T-cell (primary cell): ENCODE results near the gene COQ4. TPM values are rescaled to one million over a fixed set of nuclear protein-coding genes. Genes with fewer than 3 reads are reported as not detected.
A peak's percentile ranks its signal among the peaks of the same experiment; 100 is the strongest.

Source experiments
- ATAC-seq, 4 experiments: fragments of 200-7000 bp in 3 of 4; fragments of 150-1000 bp in 1 of 4; cut with Tn5 transposase; replicated peaks in 1 of 4; 1 replicate in 3 of 4; 2 replicates in 1 of 4; pipeline ENCODE4 v1.10.0; 2021; ENCODE audit warnings: moderate library complexity in 3 of 4, mild to moderate bottlenecking in 2 of 4, moderate number of reproducible peaks in 1 of 4
- CTCF ChIA-PET, 2 donors: fragments of 300-600 bp; sonication (Branson Sonifier 250); formaldehyde crosslinking; loops; one replicate each; lab custom pipeline; 2022; ENCODE audit warnings: antibody characterized with exemption in 2 of 2; lab: Charles Lee
- POLR2A ChIA-PET, 2 donors: fragments of 300-600 bp; sonication (Branson Sonifier 250); formaldehyde crosslinking; loops; one replicate each; lab custom pipeline; 2022; ENCODE audit warnings: antibody characterized with exemption in 2 of 2; lab: Charles Lee
- DNase-seq, 35 experiments: peaks; one replicate each; pipeline versions ENCODE4 v3.0.0 to v3.0.0-alpha.2; 2013 to 2023
- H3K27ac ChIP-seq: one replicate; pipeline ENCODE4 v1.5.1; 2013; ENCODE audit warnings: low read length
- H3K27me3 ChIP-seq, 2 experiments: replicated peaks in 1 of 2; 1 replicate in 1 of 2; 2 replicates in 1 of 2; pipeline versions ENCODE4 v1.6.1 to v1.7.0; 2013; ENCODE audit warnings: low read length in 1 of 2, mixed read lengths in 1 of 2; ENCODE audit not compliant: control insufficient read depth in 2 of 2, insufficient read depth in 2 of 2; ENCODE audit errors: extremely low read depth in 1 of 2
- H3K36me3 ChIP-seq, 2 donors: 1 replicate in 1 of 2; 2 replicates in 1 of 2; pipeline versions ENCODE4 v1.6.1 to v1.7.0; 2013; ENCODE audit warnings: low read length in 1 of 2; ENCODE audit not compliant: control insufficient read depth in 2 of 2, insufficient read depth in 1 of 2; ENCODE audit errors: extremely low read depth in 1 of 2
- H3K4me1 ChIP-seq, 2 experiments: 1 replicate in 1 of 2; 2 replicates in 1 of 2; pipeline versions ENCODE4 v1.6.1 to v1.7.0; 2013; ENCODE audit warnings: low read length in 2 of 2, mixed read lengths in 1 of 2; ENCODE audit not compliant: insufficient read depth in 2 of 2, control insufficient read depth in 1 of 2; ENCODE audit errors: extremely low read depth in 1 of 2
- H3K4me3 ChIP-seq, 2 donors: 1 replicate in 1 of 2; 2 replicates in 1 of 2; pipeline versions ENCODE4 v1.5.1 to v1.7.0; 2013; ENCODE audit warnings: mild to moderate bottlenecking in 2 of 2, low read length in 1 of 2, moderate library complexity in 1 of 2; ENCODE audit not compliant: control insufficient read depth in 1 of 2; ENCODE audit errors: extremely low read depth in 1 of 2
- H3K9me3 ChIP-seq: 2 replicates; pipeline ENCODE4 v1.7.0; 2013
- H3K27ac Mint-ChIP-seq, 2 donors: one replicate each; pipeline ENCODE4 v1.8.0; 2020 to 2021; ENCODE audit warnings: mild to moderate bottlenecking in 2 of 2, mixed read lengths in 2 of 2
- H3K27me3 Mint-ChIP-seq, 2 donors: one replicate each; pipeline ENCODE4 v1.8.0; 2021 to 2022; ENCODE audit warnings: mixed read lengths in 2 of 2
- H3K36me3 Mint-ChIP-seq: one replicate; pipeline ENCODE4 v1.8.0; 2021; ENCODE audit warnings: mixed read lengths
- H3K4me1 Mint-ChIP-seq, 3 donors: one replicate each; pipeline ENCODE4 v1.8.0; 2020 to 2022; ENCODE audit warnings: mixed read lengths in 3 of 3, mild to moderate bottlenecking in 1 of 3
- H3K4me3 Mint-ChIP-seq, 3 donors: one replicate each; pipeline ENCODE4 v1.8.0; 2020 to 2022; ENCODE audit warnings: mild to moderate bottlenecking in 3 of 3, mixed read lengths in 3 of 3, moderate library complexity in 3 of 3
- H3K9me3 Mint-ChIP-seq, 3 donors: one replicate each; pipeline ENCODE4 v1.8.0; 2020 to 2022; ENCODE audit warnings: mixed read lengths in 3 of 3
- WGBS: methylation state at CpG from one replicate; pipeline ENCODE4 v1.1.5; 2013; ENCODE audit warnings: missing lambda C conversion rate; ENCODE audit not compliant: insufficient coverage; 5-methylcytosine and 5-hydroxymethylcytosine counted together
- total RNA-seq, 35 experiments: library from RNA in 6 of 35; stranded (reverse) in 6 of 35; fragments of 120-200 nt in 1 of 35; gene quantifications; one replicate each; pipeline versions ENCODE4 v1.2.1 to v1.2.4 and lab custom pipeline; 2013 to 2026

Gene COQ4
- total RNA-seq, 5 donors from 2014 or later (not counting 1 experiment from before 2014, with no cell fraction given) = 32.2 to 60.0 (median 54.5) TPM

GRCh38 chr9:128324401-128324800 is 1.8 kb downstream of the COQ4 start:
- POLR2A ChIA-PET = no interaction called here
- no peak overlapping the region for H3K27ac Mint-ChIP-seq
- peaks cover 0 to 29% of the 10 kb centered on the region in 2 donors for H3K36me3 ChIP-seq

GRCh38 chr9:128325629-128326028 is 3.0 kb downstream of the COQ4 start:
- no peak overlapping the region for H3K27ac Mint-ChIP-seq
- WGBS = 90% methylated on average over 13 of the region's 13 CpGs

More at GRCh38 chr9:128324401-128324800, 1.8 kb downstream of the COQ4 start:
- peaks cover 8 to 37% of the 10 kb centered on the region in 2 experiments for H3K4me1 ChIP-seq
- H3K9me3 ChIP-seq = no peaks in the 10 kb centered on the region
- no CpG with 5 or more reads among the region's 1 CpG for WGBS
- ATAC-seq (no peak), DNase-seq (no peak)
- CTCF ChIA-PET = no interaction called here
- no peaks in the 10 kb centered on the region for H3K27me3 ChIP-seq
- no peak overlapping the region for H3K4me3 ChIP-seq
- peak overlapping the region; percentile 90 to 97 (median 95) for H3K4me3 Mint-ChIP-seq
- peaks cover 26 to 42% (median 37%) of the 10 kb centered on the region in 3 donors for H3K4me1 Mint-ChIP-seq
- no peaks in the 10 kb centered on the region for H3K27me3 Mint-ChIP-seq
- no peak overlapping the region for H3K27ac ChIP-seq
- H3K9me3 Mint-ChIP-seq = no peaks in the 10 kb centered on the region
- H3K36me3 Mint-ChIP-seq = peaks cover 20% of the 10 kb centered on the region

GRCh38 chr9:128333451-128333869 is 10.8 kb downstream of the COQ4 start:
- Histone ChIP-seq H3K27me3 (no peaks in the 10 kb centered on the region), H3K4me1 (no peaks in the 10 kb centered on the region), H3K27ac (no peak overlapping the region), H3K36me3 (peaks cover 0 to 15% of the 10 kb centered on the region in 2 donors), H3K9me3 (no peaks in the 10 kb centered on the region), H3K4me3 (no peak overlapping the region)
- 97% methylated on average over 11 of the region's 11 CpGs for WGBS
- ATAC-seq = no peak
- Mint-ChIP-seq H3K9me3 (no peaks in the 10 kb centered on the region), H3K4me3 (no peak overlapping the region), H3K27me3 (no peaks in the 10 kb centered on the region), H3K27ac (no peak overlapping the region), H3K36me3 (peaks cover 12% of the 10 kb centered on the region), H3K4me1 (no peaks in the 10 kb centered on the region)
- POLR2A ChIA-PET = no interaction called here
- CTCF ChIA-PET = interaction anchor here in 1 of 2 donors (0.5 kb wide), 1 partner anchor 70 kb away, joined by 3 read pairs; no protein-coding TSS in a partner anchor
- no peak for DNase-seq

More at GRCh38 chr9:128325629-128326028, 3.0 kb downstream of the COQ4 start:
- no peaks in the 10 kb centered on the region for H3K27me3 ChIP-seq
- H3K9me3 ChIP-seq = no peaks in the 10 kb centered on the region
- peaks cover 26 to 42% (median 37%) of the 10 kb centered on the region in 3 donors for H3K4me1 Mint-ChIP-seq
- peak overlapping the region in 1 of 3 donors; percentile 13 for H3K4me3 Mint-ChIP-seq
- H3K36me3 Mint-ChIP-seq = peaks cover 20% of the 10 kb centered on the region
- peaks cover 8 to 37% of the 10 kb centered on the region in 2 experiments for H3K4me1 ChIP-seq
- H3K9me3 Mint-ChIP-seq = no peaks in the 10 kb centered on the region
- H3K27ac ChIP-seq = no peak overlapping the region
- no peak overlapping the region for H3K4me3 ChIP-seq
- CTCF ChIA-PET = no interaction called here
- DNase-seq (no peak), ATAC-seq (no peak)
- H3K27me3 Mint-ChIP-seq = no peaks in the 10 kb centered on the region
- POLR2A ChIA-PET = no interaction called here
- H3K36me3 ChIP-seq = peaks cover 0 to 29% of the 10 kb centered on the region in 2 donors

- H3K36me3 ChIP-seq = peaks cover 0 to 9% of the 10 kb centered on the region in 2 donors
- Mint-ChIP-seq H3K36me3 (peaks cover 9% of the 10 kb centered on the region), H3K4me3 (no peak overlapping the region), H3K27ac (no peak overlapping the region), H3K4me1 (peaks cover 0 to 4% (median 0%) of the 10 kb centered on the region in 3 donors), H3K27me3 (no peaks in the 10 kb centered on the region), H3K9me3 (no peaks in the 10 kb centered on the region)
- DNase-seq = no peak
- CTCF ChIA-PET = interaction anchor here in 1 of 2 donors (0.6 kb wide), 1 partner anchor 85 kb away, joined by 3 read pairs; no protein-coding TSS in a partner anchor
- 71% methylated on average over 1 of the region's 7 CpGs for WGBS
- no peak overlapping the region for H3K27ac ChIP-seq
- H3K4me3 ChIP-seq = no peak overlapping the region
- POLR2A ChIA-PET = interaction anchor here in 1 of 2 donors (0.6 kb wide), 1 partner anchor 136 kb away, joined by 3 read pairs; no protein-coding TSS in a partner anchor
- H3K9me3 ChIP-seq = no peaks in the 10 kb centered on the region
- no peaks in the 10 kb centered on the region for H3K27me3 ChIP-seq
- peaks cover 2 to 7% of the 10 kb centered on the region in 2 experiments for H3K4me1 ChIP-seq
- no peak for ATAC-seq
Observed at GRCh38 chr9:128335161-128335560, 12.5 kb downstream of the COQ4 start.

GRCh38 chr9:128335914-128336313 is 13.3 kb downstream of the COQ4 start:
- H3K4me3 ChIP-seq = no peak overlapping the region
- DNase-seq (no peak), ATAC-seq (no peak)
- POLR2A ChIA-PET = no interaction called here
- H3K4me1 Mint-ChIP-seq = peaks cover 0 to 4% (median 0%) of the 10 kb centered on the region in 3 donors
- H3K27me3 ChIP-seq = no peaks in the 10 kb centered on the region
- CTCF ChIA-PET = no interaction called here
- no peaks in the 10 kb centered on the region for H3K9me3 ChIP-seq
- peaks cover 0 to 9% of the 10 kb centered on the region in 2 donors for H3K36me3 ChIP-seq
- H3K27ac Mint-ChIP-seq = no peak overlapping the region
- 100% methylated on average over 2 of the region's 2 CpGs for WGBS
- H3K27me3 Mint-ChIP-seq = no peaks in the 10 kb centered on the region
- peaks cover 2 to 10% of the 10 kb centered on the region in 2 experiments for H3K4me1 ChIP-seq
- no peaks in the 10 kb centered on the region for H3K9me3 Mint-ChIP-seq
- no peak overlapping the region for H3K4me3 Mint-ChIP-seq
- no peak overlapping the region for H3K27ac ChIP-seq
- peaks cover 9% of the 10 kb centered on the region for H3K36me3 Mint-ChIP-seq

- peaks cover 0 to 4% of the 10 kb centered on the region in 2 donors for H3K36me3 ChIP-seq
- WGBS = 100% methylated on average over 4 of the region's 7 CpGs
- H3K9me3 ChIP-seq = no peaks in the 10 kb centered on the region
- H3K27ac ChIP-seq = no peak overlapping the region
- POLR2A ChIA-PET = interaction anchor here in 1 of 2 donors (0.6 kb wide), 1 partner anchor 126 kb away, joined by 6 read pairs; no protein-coding TSS in a partner anchor
- peaks cover 7 to 19% of the 10 kb centered on the region in 2 experiments for H3K4me1 ChIP-seq
- Mint-ChIP-seq H3K27ac (no peak overlapping the region), H3K4me1 (peaks cover 8 to 9% (median 8%) of the 10 kb centered on the region in 3 donors), H3K9me3 (no peaks in the 10 kb centered on the region), H3K36me3 (peaks cover under 1% of the 10 kb centered on the region), H3K27me3 (no peaks in the 10 kb centered on the region), H3K4me3 (no peak overlapping the region)
- DNase-seq (no peak), ATAC-seq (no peak)
- no peak overlapping the region for H3K4me3 ChIP-seq
- CTCF ChIA-PET = interaction anchor here in 1 of 2 donors (0.7 kb wide), 1 partner anchor 33 kb away, joined by 3 read pairs; the partner anchor contains the start of gene URM1
- H3K27me3 ChIP-seq = no peaks in the 10 kb centered on the region
Observed at GRCh38 chr9:128337936-128338335, 15.3 kb downstream of the COQ4 start.
